ENCODE data around the gene RAI14.
"Not testable (repeated sequence)": the region's sequence is repeated elsewhere in the genome, so short reads cannot be mapped to it uniquely, and the experiment has no call there.

Gene RAI14

DNA sequence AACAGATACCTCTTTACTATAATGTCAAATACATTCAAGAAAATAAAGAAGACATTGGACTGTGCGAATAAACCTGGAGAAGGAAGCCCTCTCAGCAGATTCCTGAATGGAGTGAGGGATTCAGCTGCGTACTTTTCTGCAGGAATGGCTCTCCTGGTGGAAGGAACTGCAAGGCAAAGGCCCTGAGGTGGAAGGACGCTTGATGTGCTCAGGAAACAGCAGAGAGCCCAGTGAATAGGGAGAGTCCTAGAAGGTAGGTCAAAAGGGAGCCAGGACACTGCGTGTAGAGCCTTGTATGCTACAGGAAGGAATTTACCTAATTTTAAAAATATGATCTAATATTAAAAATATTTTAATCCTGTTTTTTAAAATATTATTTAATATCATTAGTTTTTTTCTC is 114.4 kb downstream of the RAI14 start:
- no peak for FAIRE-seq
- TF ChIP-seq TAF1 (IDR thresholded peaks at IDR 0.05; ENCODE audit: low read depth, low read length) (no peak), SPI1 (IDR thresholded peaks at IDR 0.05; ENCODE audit: low read depth, low read length) (no peak), POLR2AphosphoS5 (IDR thresholded peaks at IDR 0.05; ENCODE audit: low read depth, low read length) (no peak), POLR2A (IDR thresholded peaks at IDR 0.05; ENCODE audit: low read depth, low read length) (no peak), PAX5 (IDR thresholded peaks at IDR 0.05; ENCODE audit: insufficient read depth, low read length, severe bottlenecking) (no peak), POU2F2 (IDR thresholded peaks at IDR 0.05; ENCODE audit: low read depth, low read length) (no peak)
- no peak for DNase-seq (ENCODE audit: insufficient read length, low spot score)

GRCh38 chr5:34771076-34771475 is 114.9 kb downstream of the RAI14 start:
- DNase-seq (ENCODE audit: insufficient read length, low spot score): no peak
- no peak for TF ChIP-seq POLR2A (IDR thresholded peaks at IDR 0.05; ENCODE audit: low read depth, low read length)
- TF ChIP-seq POLR2AphosphoS5 (IDR thresholded peaks at IDR 0.05; ENCODE audit: low read depth, low read length): no peak
- TF ChIP-seq SPI1 (IDR thresholded peaks at IDR 0.05; ENCODE audit: low read depth, low read length): peak; percentile 63
- no peak for TF ChIP-seq TAF1 (IDR thresholded peaks at IDR 0.05; ENCODE audit: low read depth, low read length)
- no peak for TF ChIP-seq PAX5 (IDR thresholded peaks at IDR 0.05; ENCODE audit: insufficient read depth, low read length, severe bottlenecking)
- no peak for FAIRE-seq

GRCh38 chr5:34772267-34773098 is 116.4 kb downstream of the RAI14 start:
- TF ChIP-seq TAF1 (IDR thresholded peaks at IDR 0.05; ENCODE audit: low read depth, low read length) (no peak), POU2F2 (IDR thresholded peaks at IDR 0.05; ENCODE audit: low read depth, low read length) (no peak), PAX5 (IDR thresholded peaks at IDR 0.05; ENCODE audit: insufficient read depth, low read length, severe bottlenecking) (no peak), POLR2A (IDR thresholded peaks at IDR 0.05; ENCODE audit: low read depth, low read length) (no peak), SPI1 (IDR thresholded peaks at IDR 0.05; ENCODE audit: low read depth, low read length) (no peak), POLR2AphosphoS5 (IDR thresholded peaks at IDR 0.05; ENCODE audit: low read depth, low read length) (no peak)
- DNase-seq (ENCODE audit: insufficient read length, low spot score) (no peak), FAIRE-seq (no peak)

- no peak for FAIRE-seq
Measured at GRCh38 chr5:34774139-34774538, 118.0 kb downstream of the RAI14 start.

DNA sequence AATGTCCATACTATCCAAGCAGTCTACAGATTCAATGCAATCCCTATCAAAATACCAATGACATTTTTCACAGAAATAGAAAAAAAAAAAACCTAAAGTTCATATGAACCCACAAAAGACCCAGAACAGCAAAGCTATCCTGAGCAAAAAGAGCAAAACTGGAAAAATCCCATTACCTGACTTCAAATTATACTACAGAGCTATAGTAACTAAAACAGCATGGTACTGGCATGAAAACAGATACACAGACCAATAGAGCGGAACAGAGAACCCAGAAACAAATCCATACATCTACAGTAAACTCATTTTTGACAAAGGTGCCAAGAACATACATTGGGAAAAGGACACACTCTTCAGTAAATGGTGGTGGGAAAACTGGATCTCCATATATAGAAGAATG is 118.5 kb downstream of the RAI14 start:
- not testable (repeated sequence) for DNase-seq (ENCODE audit: insufficient read length, low spot score); FAIRE-seq

More at GRCh38 chr5:34774139-34774538, 118.0 kb downstream of the RAI14 start:
- TF ChIP-seq POLR2AphosphoS5 (IDR thresholded peaks at IDR 0.05; ENCODE audit: low read depth, low read length): no peak
- TF ChIP-seq SPI1 (IDR thresholded peaks at IDR 0.05; ENCODE audit: low read depth, low read length): no peak
- TF ChIP-seq POU2F2 (IDR thresholded peaks at IDR 0.05; ENCODE audit: low read depth, low read length): no peak
- no peak for TF ChIP-seq TAF1 (IDR thresholded peaks at IDR 0.05; ENCODE audit: low read depth, low read length)
- no peak for TF ChIP-seq POLR2A (IDR thresholded peaks at IDR 0.05; ENCODE audit: low read depth, low read length)
- TF ChIP-seq PAX5 (IDR thresholded peaks at IDR 0.05; ENCODE audit: insufficient read depth, low read length, severe bottlenecking): no peak
- DNase-seq (ENCODE audit: insufficient read length, low spot score): no peak

- no peak for TF ChIP-seq POLR2AphosphoS5 (IDR thresholded peaks at IDR 0.05; ENCODE audit: low read depth, low read length)
- TF ChIP-seq POLR2A (IDR thresholded peaks at IDR 0.05; ENCODE audit: low read depth, low read length): no peak
- TF ChIP-seq SPI1 (IDR thresholded peaks at IDR 0.05; ENCODE audit: low read depth, low read length): no peak
- no peak for TF ChIP-seq TAF1 (IDR thresholded peaks at IDR 0.05; ENCODE audit: low read depth, low read length)
- no peak for TF ChIP-seq PAX5 (IDR thresholded peaks at IDR 0.05; ENCODE audit: insufficient read depth, low read length, severe bottlenecking)
- TF ChIP-seq POU2F2 (IDR thresholded peaks at IDR 0.05; ENCODE audit: low read depth, low read length): no peak
- DNase-seq (ENCODE audit: insufficient read length, low spot score): no peak
Measured at GRCh38 chr5:34775886-34776285, 119.8 kb downstream of the RAI14 start.

GRCh38 chr5:34778091-34778850 is 122.1 kb downstream of the RAI14 start:
- no peak for DNase-seq (ENCODE audit: insufficient read length, low spot score)
- no peak for TF ChIP-seq TAF1 (IDR thresholded peaks at IDR 0.05; ENCODE audit: low read depth, low read length)
- no peak for TF ChIP-seq PAX5 (IDR thresholded peaks at IDR 0.05; ENCODE audit: insufficient read depth, low read length, severe bottlenecking)
- TF ChIP-seq POLR2A (IDR thresholded peaks at IDR 0.05; ENCODE audit: low read depth, low read length): no peak
- no peak for TF ChIP-seq POLR2AphosphoS5 (IDR thresholded peaks at IDR 0.05; ENCODE audit: low read depth, low read length)
- TF ChIP-seq POU2F2 (IDR thresholded peaks at IDR 0.05; ENCODE audit: low read depth, low read length): no peak
- no peak for TF ChIP-seq SPI1 (IDR thresholded peaks at IDR 0.05; ENCODE audit: low read depth, low read length)
- no peak for FAIRE-seq

More at GRCh38 chr5:34775886-34776285, 119.8 kb downstream of the RAI14 start:
- no peak for FAIRE-seq

DNA sequence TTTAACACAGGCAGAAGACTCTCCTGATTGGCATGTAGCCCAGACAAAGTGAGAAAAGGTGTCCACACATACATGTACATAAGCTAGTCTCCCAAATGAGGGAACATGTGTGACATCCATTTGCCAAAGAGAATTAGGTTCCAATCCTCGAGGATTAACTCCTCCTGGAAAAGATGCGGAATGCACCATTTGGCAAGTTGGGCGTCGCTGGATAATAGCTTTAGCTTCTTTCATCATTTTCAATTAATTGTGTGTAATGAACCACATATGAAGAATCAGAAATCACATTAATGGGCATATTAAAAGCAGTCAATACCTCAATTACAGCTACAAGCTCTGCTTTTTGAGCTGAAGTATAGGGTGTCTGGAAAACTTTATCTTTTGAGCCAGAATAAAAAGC is 127.8 kb downstream of the RAI14 start:
- FAIRE-seq; DNase-seq (ENCODE audit: insufficient read length, low spot score): not testable (repeated sequence)

DNA sequence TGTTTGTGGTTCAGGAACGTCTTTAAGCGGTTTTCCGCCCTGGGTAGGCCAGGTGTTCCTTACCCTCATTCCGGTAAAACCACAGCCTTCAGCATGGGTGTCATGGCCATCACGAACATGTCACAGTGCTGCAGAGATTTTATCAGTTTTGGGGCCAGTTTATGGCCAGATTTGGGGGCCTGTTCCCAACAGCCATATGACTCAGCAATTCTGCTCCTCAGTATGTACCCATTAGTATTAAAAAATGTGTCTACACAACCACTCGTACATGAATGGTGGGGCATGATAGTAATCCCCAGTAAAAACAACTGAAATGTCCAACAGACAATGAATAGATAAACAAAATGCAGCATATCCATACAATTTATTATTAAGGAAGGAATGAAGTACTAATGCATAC is 130.9 kb downstream of the RAI14 start:
- no peak for TF ChIP-seq POLR2AphosphoS5 (IDR thresholded peaks at IDR 0.05; ENCODE audit: low read depth, low read length)
- no peak for TF ChIP-seq TAF1 (IDR thresholded peaks at IDR 0.05; ENCODE audit: low read depth, low read length)
- TF ChIP-seq POLR2A (IDR thresholded peaks at IDR 0.05; ENCODE audit: low read depth, low read length): no peak
- no peak for TF ChIP-seq SPI1 (IDR thresholded peaks at IDR 0.05; ENCODE audit: low read depth, low read length)
- TF ChIP-seq PAX5 (IDR thresholded peaks at IDR 0.05; ENCODE audit: insufficient read depth, low read length, severe bottlenecking): no peak
- TF ChIP-seq POU2F2 (IDR thresholded peaks at IDR 0.05; ENCODE audit: low read depth, low read length): no peak
- DNase-seq (ENCODE audit: insufficient read length, low spot score): no peak
- FAIRE-seq: no peak

Data from GM12891 (cell line).